CD8-positive, alpha-beta memory T cell (primary cell): ENCODE measurements around the gene GZMB. TPM values are rescaled to one million over a fixed set of nuclear protein-coding genes. Genes with fewer than 3 reads are reported as not detected.
"Not testable (repeated sequence)": the region's sequence is repeated elsewhere in the genome, so short reads cannot be mapped to it uniquely, and the experiment has no call there.

Experiments used
- CTCF ChIA-PET: fragments of 350-600 bp; sonication (Branson Sonifier 250); formaldehyde crosslinking; loops from one replicate; lab custom pipeline; 2021; ENCODE audit warnings: antibody characterized with exemption; lab: Charles Lee
- POLR2A ChIA-PET: fragments of 350-600 bp; sonication (Branson Sonifier 250); formaldehyde crosslinking; loops from one replicate; lab custom pipeline; 2021; ENCODE audit warnings: antibody characterized with exemption; lab: Charles Lee
- DNase-seq, 5 donors: peaks; one replicate each; pipeline versions ENCODE4 v3.0.0 to v3.0.0-alpha.2; 2020 to 2022; ENCODE audit warnings: mixed read lengths in 1 of 5
- H3K27ac ChIP-seq: one replicate; pipeline ENCODE4 v1.7.0; 2013; ENCODE audit warnings: low read depth, mild to moderate bottlenecking, low read length, moderate library complexity
- H3K27me3 ChIP-seq: 2 replicates; pipeline ENCODE4 v1.7.0; 2013; ENCODE audit warnings: low read length, mild to moderate bottlenecking; ENCODE audit not compliant: insufficient read depth, poor library complexity, severe bottlenecking
- H3K36me3 ChIP-seq: 2 replicates; pipeline ENCODE4 v1.7.0; 2013; ENCODE audit warnings: mild to moderate bottlenecking, low read length, moderate library complexity; ENCODE audit not compliant: insufficient read depth
- H3K4me1 ChIP-seq: 2 replicates; pipeline ENCODE4 v1.7.0; 2013; ENCODE audit warnings: mild to moderate bottlenecking, low read length, moderate library complexity; ENCODE audit not compliant: insufficient read depth
- H3K4me3 ChIP-seq: 2 replicates; pipeline ENCODE4 v1.7.0; 2013; ENCODE audit warnings: mild to moderate bottlenecking, low read length
- H3K9me3 ChIP-seq: 2 replicates; pipeline ENCODE4 v1.7.0; 2013; ENCODE audit warnings: mild to moderate bottlenecking, low read length
- H3K27ac Mint-ChIP-seq, 8 donors: one replicate each; pipeline ENCODE4 v1.8.0; 2020 to 2021; ENCODE audit warnings: mixed read lengths in 8 of 8, mild to moderate bottlenecking in 6 of 8, inconsistent platforms in 3 of 8, moderate library complexity in 3 of 8
- H3K27me3 Mint-ChIP-seq, 2 donors: one replicate each; pipeline ENCODE4 v1.8.0; 2020 to 2021; ENCODE audit warnings: mixed read lengths in 2 of 2, mild to moderate bottlenecking in 1 of 2, moderate library complexity in 1 of 2
- H3K36me3 Mint-ChIP-seq, 3 donors: one replicate each; pipeline ENCODE4 v1.8.0; 2020 to 2021; ENCODE audit warnings: mixed read lengths in 3 of 3, inconsistent platforms in 1 of 3, mild to moderate bottlenecking in 1 of 3
- H3K4me1 Mint-ChIP-seq, 3 donors: one replicate each; pipeline ENCODE4 v1.8.0; 2020 to 2021; ENCODE audit warnings: mixed read lengths in 3 of 3, inconsistent platforms in 1 of 3, mild to moderate bottlenecking in 1 of 3
- H3K4me3 Mint-ChIP-seq, 7 donors: one replicate each; pipeline ENCODE4 v1.8.0; 2020 to 2021; ENCODE audit warnings: mixed read lengths in 7 of 7, mild to moderate bottlenecking in 6 of 7, moderate library complexity in 4 of 7, inconsistent platforms in 2 of 7
- H3K9me3 Mint-ChIP-seq, 5 donors: one replicate each; pipeline ENCODE4 v1.8.0; 2020 to 2022; ENCODE audit warnings: mixed read lengths in 5 of 5, mild to moderate bottlenecking in 3 of 5, moderate library complexity in 2 of 5, inconsistent platforms in 1 of 5
- polyA plus RNA-seq: library from polyadenylated mRNA; unstranded; fragments of 300-500 nt; fragmentation: Illumina TruSeq; gene quantifications from one replicate; pipeline ENCODE4 v1.2.3, GENCODE V29; 2021
- total RNA-seq, 2 experiments: library from RNA; stranded (reverse); gene quantifications; one replicate each; pipeline ENCODE4 v1.2.3, GENCODE V29; 2021

The GZMB gene
- total and polyA plus RNA-seq, 3 experiments from 2014 or later: 78.6 to 2,866 (median 2,724) TPM

DNA sequence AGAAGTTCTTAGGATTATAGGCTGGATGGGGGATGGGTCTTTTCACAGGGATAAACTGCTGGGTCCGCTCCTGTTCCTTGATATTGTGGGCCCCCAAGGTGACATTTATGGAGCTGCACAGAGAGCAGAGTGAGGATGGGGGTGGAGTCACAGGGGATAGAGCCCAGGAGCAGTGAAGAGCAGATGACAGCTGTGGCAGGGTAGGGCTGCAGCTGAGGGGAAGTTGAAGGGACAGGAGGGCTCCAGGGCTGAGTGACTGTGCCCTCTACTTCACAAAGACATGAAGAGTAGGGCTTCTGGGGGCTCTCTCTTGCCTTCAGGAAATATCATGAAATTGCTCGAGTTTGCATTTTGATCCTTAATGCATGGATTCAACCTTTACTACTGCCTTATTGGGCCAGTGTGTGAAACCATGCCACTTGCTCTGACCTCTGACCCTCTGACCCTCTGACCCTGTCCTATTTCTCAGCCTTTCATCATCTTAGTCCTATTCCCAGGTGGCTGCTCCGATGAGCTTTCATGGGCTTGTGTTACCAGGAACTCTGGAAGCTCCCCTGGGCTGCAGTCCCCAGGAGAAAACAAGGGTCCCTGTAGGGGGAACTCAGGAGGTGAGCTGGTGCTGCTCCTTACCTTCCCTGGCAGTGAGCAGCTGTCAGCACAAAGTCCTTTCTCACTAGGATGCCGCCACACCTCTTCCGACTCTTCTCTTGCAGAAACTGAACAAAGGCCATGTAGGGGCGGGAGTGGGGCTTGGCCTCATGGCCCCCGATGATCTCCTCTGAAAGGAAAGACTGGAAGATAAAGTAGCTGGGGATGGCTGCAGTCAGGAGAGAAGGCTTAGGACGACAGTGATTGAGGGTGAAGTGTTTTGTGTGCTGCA lies 26.1 kb downstream of the GZMB start:
- DNase-seq: no peak
- Histone ChIP-seq H3K9me3 (no peaks in the 10 kb centered on the region), H3K4me3 (no peak overlapping the region), H3K27me3 (no peaks in the 10 kb centered on the region), H3K4me1 (peaks cover 58% of the 10 kb centered on the region), H3K36me3 (no peaks in the 10 kb centered on the region), H3K27ac (no peak overlapping the region)
- Mint-ChIP-seq H3K27me3 (peaks cover 2 to 7% of the 10 kb centered on the region in 2 donors), H3K27ac (peak overlapping the region; percentile 58 to 95 (median 88)), H3K9me3 (no peaks in the 10 kb centered on the region), H3K4me3 (peak overlapping the region; percentile 58 to 83 (median 81)), H3K4me1 (peaks cover 71 to 74% (median 73%) of the 10 kb centered on the region in 3 donors), H3K36me3 (no peaks in the 10 kb centered on the region)
- ChIA-PET CTCF (interaction anchor here (1.1 to 2.3 kb wide), 3 partner anchors 71 to 74 kb away, joined by 3 to 5 read pairs (median 3); no protein-coding TSS in a partner anchor), POLR2A (no interaction called here)

DNA sequence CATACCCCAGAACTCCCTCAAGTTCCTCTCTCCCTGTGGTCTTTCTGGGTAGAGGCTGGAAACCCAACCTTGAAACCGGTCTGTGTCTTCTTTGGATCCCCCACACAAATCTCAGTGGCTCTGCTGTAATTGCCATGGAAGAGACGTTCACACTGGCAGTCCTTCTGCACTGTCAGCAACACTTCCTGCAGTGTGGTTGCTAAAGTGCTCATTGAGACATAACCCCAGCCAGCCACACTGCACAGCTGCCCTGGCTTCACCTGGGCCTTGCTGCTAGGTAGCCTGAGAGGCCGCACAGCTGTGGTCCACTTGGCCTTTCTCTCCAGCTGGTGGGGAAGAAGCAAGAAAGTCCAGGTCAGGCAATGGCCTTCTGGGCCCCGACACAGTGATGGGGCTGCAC lies 26.9 kb downstream of the GZMB start:
- Mint-ChIP-seq H3K36me3 (no peaks in the 10 kb centered on the region), H3K4me1 (peaks cover 63 to 66% (median 65%) of the 10 kb centered on the region in 3 donors), H3K27ac (peak overlapping the region; percentile 52 to 96 (median 90)), H3K27me3 (peaks cover 2 to 8% of the 10 kb centered on the region in 2 donors), H3K4me3 (peak overlapping the region; percentile 58 to 83 (median 81)), H3K9me3 (no peaks in the 10 kb centered on the region)
- ChIA-PET CTCF (interaction anchor here (0.6 kb wide), 1 partner anchor 91 kb away, joined by 6 read pairs; no protein-coding TSS in a partner anchor), POLR2A (no interaction called here)
- Histone ChIP-seq H3K4me1 (peaks cover 50% of the 10 kb centered on the region), H3K27ac (no peak overlapping the region), H3K27me3 (no peaks in the 10 kb centered on the region), H3K4me3 (no peak overlapping the region), H3K9me3 (no peaks in the 10 kb centered on the region), H3K36me3 (no peaks in the 10 kb centered on the region)
- DNase-seq: no peak

GRCh38 chr14:24606297-24606696 lies 27.7 kb downstream of the GZMB start:
- Mint-ChIP-seq H3K36me3 (no peaks in the 10 kb centered on the region), H3K4me3 (peak overlapping the region in 6 of 7 donors; percentile 44 to 83 (median 71)), H3K27ac (peak overlapping the region in 7 of 8 donors; percentile 16 to 96 (median 52)), H3K27me3 (peaks cover 2 to 12% of the 10 kb centered on the region in 2 donors), H3K9me3 (no peaks in the 10 kb centered on the region), H3K4me1 (peaks cover 56 to 59% (median 57%) of the 10 kb centered on the region in 3 donors)
- no peak overlapping the region for H3K4me3 ChIP-seq
- POLR2A ChIA-PET: no interaction called here
- H3K9me3 ChIP-seq: no peaks in the 10 kb centered on the region
- no peak for DNase-seq
- H3K36me3 ChIP-seq: no peaks in the 10 kb centered on the region
- H3K27ac ChIP-seq: no peak overlapping the region
- peaks cover 45% of the 10 kb centered on the region for H3K4me1 ChIP-seq
- no peaks in the 10 kb centered on the region for H3K27me3 ChIP-seq
- CTCF ChIA-PET: interaction anchor here (0.8 to 2.0 kb wide), 10 partner anchors 9 to 105 kb away, joined by 3 to 13 read pairs (median 4); no protein-coding TSS in a partner anchor

- Histone ChIP-seq H3K27ac (peak overlapping the region; percentile 0), H3K36me3 (no peaks in the 10 kb centered on the region), H3K9me3 (no peaks in the 10 kb centered on the region), H3K4me3 (no peak overlapping the region), H3K4me1 (peaks cover 45% of the 10 kb centered on the region), H3K27me3 (no peaks in the 10 kb centered on the region)
- POLR2A ChIA-PET: no interaction called here
- Mint-ChIP-seq H3K4me1 (peaks cover 52 to 53% (median 53%) of the 10 kb centered on the region in 3 donors), H3K27ac (peak overlapping the region; percentile 1 to 96 (median 88)), H3K9me3 (no peaks in the 10 kb centered on the region), H3K27me3 (peaks cover 5 to 15% of the 10 kb centered on the region in 2 donors), H3K36me3 (no peaks in the 10 kb centered on the region), H3K4me3 (peak overlapping the region in 6 of 7 donors; percentile 58 to 83 (median 66))
- CTCF ChIA-PET: interaction anchor here (0.6 to 2.0 kb wide), 14 partner anchors 10 to 526 kb away, joined by 3 to 13 read pairs (median 4); no protein-coding TSS in a partner anchor
- peak; percentile 21 to 74 (median 48) for DNase-seq
Measured at GRCh38 chr14:24605435-24606190, 28.4 kb downstream of the GZMB start.

- Mint-ChIP-seq H3K4me1 (no peaks in the 10 kb centered on the region), H3K27me3 (peaks cover 21 to 48% of the 10 kb centered on the region in 2 donors), H3K36me3 (peaks cover 0 to 66% (median 9%) of the 10 kb centered on the region in 3 donors), H3K4me3 (no peak overlapping the region), H3K9me3 (peaks cover 17 to 38% (median 28%) of the 10 kb centered on the region in 5 donors), H3K27ac (no peak overlapping the region)
- no peak overlapping the region for H3K4me3 ChIP-seq
- H3K4me1 ChIP-seq: no peaks in the 10 kb centered on the region
- CTCF ChIA-PET: no interaction called here
- H3K36me3 ChIP-seq: no peaks in the 10 kb centered on the region
- no peaks in the 10 kb centered on the region for H3K9me3 ChIP-seq
- H3K27ac ChIP-seq: no peak overlapping the region
- POLR2A ChIA-PET: no interaction called here
- DNase-seq: no peak
- H3K27me3 ChIP-seq: no peaks in the 10 kb centered on the region
Measured at GRCh38 chr14:24597403-24597802, 36.6 kb downstream of the GZMB start.

DNA sequence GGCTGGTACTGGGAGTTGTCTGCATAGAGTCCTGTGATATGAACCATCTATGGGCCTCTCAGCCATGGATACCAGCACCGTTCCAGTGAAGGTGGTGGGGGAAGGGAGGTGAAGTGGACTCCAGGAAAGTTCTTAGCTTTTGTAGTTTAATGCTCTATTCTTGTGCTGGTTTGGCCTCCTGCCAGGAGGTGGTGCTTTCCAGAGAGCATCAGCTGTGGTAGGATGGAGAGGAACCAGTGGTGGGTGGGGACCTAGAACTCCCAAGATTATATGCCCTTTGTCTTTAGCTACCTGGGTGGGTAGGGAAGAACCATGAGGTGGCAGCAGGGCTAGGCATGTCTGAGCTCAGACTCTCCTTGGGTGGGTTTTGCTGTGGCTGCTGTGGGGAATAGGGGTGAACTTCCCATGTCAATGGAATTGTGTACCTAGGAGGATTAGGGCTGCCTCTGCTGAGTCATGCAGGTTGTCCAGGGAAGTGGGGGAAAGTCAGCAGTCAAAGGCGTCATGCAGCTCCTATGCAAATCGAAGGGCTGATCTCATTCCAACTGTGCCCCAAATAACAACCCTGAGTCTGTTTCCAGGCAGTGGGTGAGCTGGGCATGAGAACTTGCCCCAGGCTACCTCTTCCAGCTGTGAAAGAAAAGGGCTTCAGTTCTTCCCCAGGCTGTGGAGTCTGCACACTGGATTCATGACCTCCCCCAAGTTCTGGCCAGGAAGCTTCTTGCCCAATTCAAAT lies 38.7 kb downstream of the GZMB start:
- Histone ChIP-seq H3K27ac (no peak overlapping the region), H3K9me3 (no peaks in the 10 kb centered on the region), H3K27me3 (no peaks in the 10 kb centered on the region), H3K36me3 (no peaks in the 10 kb centered on the region), H3K4me3 (no peak overlapping the region), H3K4me1 (no peaks in the 10 kb centered on the region)
- no peak overlapping the region for H3K27ac Mint-ChIP-seq
- no peak overlapping the region for H3K4me3 Mint-ChIP-seq
- POLR2A ChIA-PET: no interaction called here
- peaks cover 0 to 65% (median 9%) of the 10 kb centered on the region in 3 donors for H3K36me3 Mint-ChIP-seq
- peaks cover 16 to 45% of the 10 kb centered on the region in 2 donors for H3K27me3 Mint-ChIP-seq
- peaks cover 17 to 38% (median 28%) of the 10 kb centered on the region in 5 donors for H3K9me3 Mint-ChIP-seq
- H3K4me1 Mint-ChIP-seq: no peaks in the 10 kb centered on the region
- CTCF ChIA-PET: interaction anchor here (1.9 kb wide), 1 partner anchor 10 kb away, joined by 7 read pairs; no protein-coding TSS in a partner anchor
- DNase-seq: no peak

GRCh38 chr14:24591004-24591403 lies 43.0 kb downstream of the GZMB start:
- H3K36me3 ChIP-seq, H3K9me3 ChIP-seq, H3K4me1 Mint-ChIP-seq, DNase-seq, H3K27me3 ChIP-seq, H3K27ac ChIP-seq, H3K4me1 ChIP-seq, CTCF ChIA-PET, H3K27ac Mint-ChIP-seq, H3K4me3 Mint-ChIP-seq, H3K4me3 ChIP-seq, POLR2A ChIA-PET: not testable (repeated sequence)
- Mint-ChIP-seq H3K9me3 (peaks cover 8 to 21% (median 18%) of the 10 kb centered on the region in 5 donors), H3K36me3 (peaks cover 0 to 32% (median 1%) of the 10 kb centered on the region in 3 donors), H3K27me3 (peaks cover 22 to 39% of the 10 kb centered on the region in 2 donors)
